K562 (cell line): ENCODE measurements around the gene NPAS2. TPM values are rescaled to one million over a fixed set of nuclear protein-coding genes. Genes with fewer than 3 reads are reported as not detected.

Experiments used
- ARHGAP35 ChIP-seq: fragments of 450-650 bp; IDR thresholded peaks from 2 replicates; pipeline ENCODE4 v1.6.1; 2018; ENCODE audit not compliant: partially characterized antibody
- CCNT2 ChIP-seq: IDR thresholded peaks from 2 replicates; pipeline ENCODE4 v1.6.1; 2011; ENCODE audit warnings: borderline replicate concordance, low read depth, mild to moderate bottlenecking, moderate library complexity, mixed read lengths, low read length; ENCODE audit not compliant: insufficient read length; ENCODE audit errors: extremely low read depth
- CHD2 ChIP-seq: IDR thresholded peaks from 2 replicates; pipeline ENCODE4 v1.6.1; 2011; ENCODE audit warnings: low read depth, low read length
- EWSR1 ChIP-seq: fragments of 450-650 bp; IDR thresholded peaks from 2 replicates; pipeline ENCODE4 v1.6.1; 2018; ENCODE audit warnings: borderline replicate concordance, mild to moderate bottlenecking, low read depth, moderate library complexity; ENCODE audit not compliant: partially characterized antibody
- HNRNPK ChIP-seq: fragments of 200-400 bp; formaldehyde crosslinking; IDR thresholded peaks from one replicate; pipeline ENCODE4 v1.6.1; 2018; ENCODE audit warnings: mild to moderate bottlenecking, low read depth, low read length; ENCODE audit not compliant: poor library complexity, severe bottlenecking
- MEIS2 ChIP-seq: fragments of 450-650 bp; IDR thresholded peaks from 2 replicates; pipeline ENCODE4 v1.6.1; 2014; ENCODE audit warnings: mild to moderate bottlenecking; ENCODE audit not compliant: partially characterized antibody
- POLR2G ChIP-seq: fragments of 200-400 bp; formaldehyde crosslinking; IDR thresholded peaks from 2 replicates; pipeline ENCODE4 v1.6.1; 2017; ENCODE audit warnings: low read depth, mild to moderate bottlenecking, antibody characterized with exemption, low read length, moderate library complexity
- RBM34 ChIP-seq: fragments of 200-400 bp; formaldehyde crosslinking; IDR thresholded peaks from 2 replicates; pipeline ENCODE4 v1.6.1; 2018; ENCODE audit warnings: low read length, borderline replicate concordance; ENCODE audit not compliant: insufficient read depth
- SIN3B ChIP-seq: fragments of 450-650 bp; IDR thresholded peaks from 2 replicates; pipeline ENCODE4 v1.6.1; 2017; ENCODE audit warnings: low read depth, mild to moderate bottlenecking, moderate library complexity
- ZNF121 ChIP-seq: sonication (generic); formaldehyde crosslinking; conservative IDR thresholded peaks from 2 replicates; pipeline ENCODE4 v1.8.0; 2022; ENCODE audit warnings: missing genetic modification reagents
- ZNF24 ChIP-seq: fragments of 450-650 bp; IDR thresholded peaks from 2 replicates; pipeline ENCODE4 v1.6.1; 2016
- ZNF76 ChIP-seq: fragments of 250-450 bp; sonication (Bioruptor Pico); IDR thresholded peaks from 2 replicates; pipeline ENCODE4 v1.4.0; 2020; ENCODE audit warnings: mild to moderate bottlenecking, moderate library complexity, borderline replicate concordance
- polyA plus RNA-seq, 8 experiments: library from polyadenylated mRNA; depleted of rRNA in 4 of 8; stranded (reverse) in 5 of 8; unstranded in 3 of 8; fragments of >200 nt; fragmentation: Nextera tagmentation in 2 of 8; fragmentation: Illumina TruSeq in 1 of 8; extraction: Ambion mirVana in 2 of 8; extraction: Trizol in 1 of 8; gene quantifications; 2 replicates each; pipeline versions ENCODE4 v1.2.1 to v1.2.3, GENCODE V29; 2011 to 2014; ENCODE audit warnings: inconsistent platforms in 1 of 8, missing spikeins in 1 of 8
- total RNA-seq, 7 experiments: library from RNA; depleted of rRNA in 6 of 7; stranded (reverse); fragments of >200 nt in 6 of 7; fragmentation: Illumina TruSeq in 2 of 7; extraction: Trizol in 2 of 7; gene quantifications; 2 replicates each; pipeline versions ENCODE4 v1.2.1 to v1.2.3, GENCODE V29; 2011 to 2021; ENCODE audit warnings: low replicate concordance in 1 of 7
- TF ChIP-seq, protein P1 (sequence below): sonication (generic); formaldehyde crosslinking; IDR thresholded peaks from 2 replicates; pipeline ENCODE4 v1.4.0; 2020; ENCODE audit warnings: mild to moderate bottlenecking, missing genetic modification reagents
- TF ChIP-seq, protein P2 (sequence below): fragments of 450-650 bp; formaldehyde crosslinking; IDR thresholded peaks from 2 replicates; pipeline ENCODE4 v1.4.0; 2022; ENCODE audit warnings: missing genetic modification characterization

Gene NPAS2
- total and polyA plus RNA-seq, 9 of the 15 experiments (the other 6 are each of a cell fraction or from before 2014, with no cell fraction given): 0.06 to 0.29 (median 0.07) TPM; not detected in 5

DNA sequence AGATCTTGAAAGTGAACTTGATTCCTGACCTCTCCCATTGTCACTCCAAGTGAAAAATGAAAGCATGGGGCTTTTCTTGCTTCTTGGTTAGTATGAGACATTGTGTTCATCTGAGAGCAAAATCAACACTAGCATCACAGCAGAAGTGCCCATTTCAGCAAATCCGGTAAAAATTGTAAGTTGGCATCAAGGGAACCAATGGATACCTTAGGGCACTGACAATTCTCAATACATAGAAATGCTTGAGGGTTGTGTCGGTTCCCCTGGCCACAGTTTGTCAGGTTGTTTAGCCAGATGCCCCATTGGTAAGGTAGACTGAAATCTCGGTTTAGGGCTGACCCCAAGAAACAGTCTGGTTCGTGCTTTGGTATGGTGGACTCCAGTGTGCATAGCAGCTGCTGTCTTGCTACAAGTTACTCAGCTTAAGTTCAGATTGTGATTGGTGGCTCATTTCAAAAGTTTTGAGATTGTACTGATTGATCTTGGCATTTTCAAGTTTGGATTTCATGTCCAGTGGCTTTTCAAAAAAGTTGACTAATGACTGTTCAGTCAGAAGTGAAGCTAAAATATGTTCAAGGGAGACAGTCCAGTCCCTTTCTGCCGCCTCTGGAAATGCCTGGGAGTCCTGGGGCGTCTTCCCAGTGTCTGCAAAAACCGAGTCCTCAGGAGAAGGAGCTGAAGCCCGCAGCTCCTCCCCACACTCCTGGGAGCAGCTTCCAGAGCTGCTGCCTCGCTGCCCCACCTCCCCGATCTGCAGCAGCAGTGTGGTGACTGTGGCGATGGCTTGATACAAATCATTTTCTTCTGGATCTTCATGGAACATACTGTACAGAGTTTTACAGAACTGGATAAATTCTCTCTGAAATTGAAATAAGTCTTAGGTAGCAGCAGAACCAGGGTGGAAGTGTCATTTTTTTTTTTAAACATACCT, 187.7 kb downstream of the NPAS2 start (continued):
- no peak for TF ChIP-seq CHD2
- TF ChIP-seq, protein P1, sequence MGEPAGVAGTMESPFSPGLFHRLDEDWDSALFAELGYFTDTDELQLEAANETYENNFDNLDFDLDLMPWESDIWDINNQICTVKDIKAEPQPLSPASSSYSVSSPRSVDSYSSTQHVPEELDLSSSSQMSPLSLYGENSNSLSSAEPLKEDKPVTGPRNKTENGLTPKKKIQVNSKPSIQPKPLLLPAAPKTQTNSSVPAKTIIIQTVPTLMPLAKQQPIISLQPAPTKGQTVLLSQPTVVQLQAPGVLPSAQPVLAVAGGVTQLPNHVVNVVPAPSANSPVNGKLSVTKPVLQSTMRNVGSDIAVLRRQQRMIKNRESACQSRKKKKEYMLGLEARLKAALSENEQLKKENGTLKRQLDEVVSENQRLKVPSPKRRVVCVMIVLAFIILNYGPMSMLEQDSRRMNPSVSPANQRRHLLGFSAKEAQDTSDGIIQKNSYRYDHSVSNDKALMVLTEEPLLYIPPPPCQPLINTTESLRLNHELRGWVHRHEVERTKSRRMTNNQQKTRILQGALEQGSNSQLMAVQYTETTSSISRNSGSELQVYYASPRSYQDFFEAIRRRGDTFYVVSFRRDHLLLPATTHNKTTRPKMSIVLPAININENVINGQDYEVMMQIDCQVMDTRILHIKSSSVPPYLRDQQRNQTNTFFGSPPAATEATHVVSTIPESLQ (CRISPR knock-in tag): no peak
- peak; percentile 26 for TF ChIP-seq CCNT2
- TF ChIP-seq HNRNPK: no peak
- no peak for TF ChIP-seq ZNF76 (CRISPR knock-in tag)
- TF ChIP-seq POLR2G: peak; percentile 65
- peak; percentile 74 for TF ChIP-seq EWSR1
- TF ChIP-seq RBM34: no peak
- TF ChIP-seq ARHGAP35: no peak
- no peak for TF ChIP-seq ZNF24
- TF ChIP-seq MEIS2: no peak
- no peak for TF ChIP-seq SIN3B
- no peak for TF ChIP-seq ZNF121 (CRISPR knock-in tag)
- TF ChIP-seq, protein P2, sequence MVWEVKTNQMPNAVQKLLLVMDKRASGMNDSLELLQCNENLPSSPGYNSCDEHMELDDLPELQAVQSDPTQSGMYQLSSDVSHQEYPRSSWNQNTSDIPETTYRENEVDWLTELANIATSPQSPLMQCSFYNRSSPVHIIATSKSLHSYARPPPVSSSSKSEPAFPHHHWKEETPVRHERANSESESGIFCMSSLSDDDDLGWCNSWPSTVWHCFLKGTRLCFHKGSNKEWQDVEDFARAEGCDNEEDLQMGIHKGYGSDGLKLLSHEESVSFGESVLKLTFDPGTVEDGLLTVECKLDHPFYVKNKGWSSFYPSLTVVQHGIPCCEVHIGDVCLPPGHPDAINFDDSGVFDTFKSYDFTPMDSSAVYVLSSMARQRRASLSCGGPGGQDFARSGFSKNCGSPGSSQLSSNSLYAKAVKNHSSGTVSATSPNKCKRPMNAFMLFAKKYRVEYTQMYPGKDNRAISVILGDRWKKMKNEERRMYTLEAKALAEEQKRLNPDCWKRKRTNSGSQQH: no peak; the same call in 1 of the 2 replicates
